Stimulated activated CD4-positive, alpha-beta T cell treated with anti-CD3 and anti-CD28 coated beads, Interleukin-4, amount 100 ng/mL, for 24 hours (primary cell): Measurements from ENCODE around the gene RNF31.
"Not testable (repeated sequence)": the region's sequence is repeated elsewhere in the genome, so short reads cannot be mapped to it uniquely, and the experiment has no call there.

Source experiments
- DNase-seq: peaks from one replicate; pipeline ENCODE4 v3.0.0-alpha.2; 2020

The RNF31 gene

DNA sequence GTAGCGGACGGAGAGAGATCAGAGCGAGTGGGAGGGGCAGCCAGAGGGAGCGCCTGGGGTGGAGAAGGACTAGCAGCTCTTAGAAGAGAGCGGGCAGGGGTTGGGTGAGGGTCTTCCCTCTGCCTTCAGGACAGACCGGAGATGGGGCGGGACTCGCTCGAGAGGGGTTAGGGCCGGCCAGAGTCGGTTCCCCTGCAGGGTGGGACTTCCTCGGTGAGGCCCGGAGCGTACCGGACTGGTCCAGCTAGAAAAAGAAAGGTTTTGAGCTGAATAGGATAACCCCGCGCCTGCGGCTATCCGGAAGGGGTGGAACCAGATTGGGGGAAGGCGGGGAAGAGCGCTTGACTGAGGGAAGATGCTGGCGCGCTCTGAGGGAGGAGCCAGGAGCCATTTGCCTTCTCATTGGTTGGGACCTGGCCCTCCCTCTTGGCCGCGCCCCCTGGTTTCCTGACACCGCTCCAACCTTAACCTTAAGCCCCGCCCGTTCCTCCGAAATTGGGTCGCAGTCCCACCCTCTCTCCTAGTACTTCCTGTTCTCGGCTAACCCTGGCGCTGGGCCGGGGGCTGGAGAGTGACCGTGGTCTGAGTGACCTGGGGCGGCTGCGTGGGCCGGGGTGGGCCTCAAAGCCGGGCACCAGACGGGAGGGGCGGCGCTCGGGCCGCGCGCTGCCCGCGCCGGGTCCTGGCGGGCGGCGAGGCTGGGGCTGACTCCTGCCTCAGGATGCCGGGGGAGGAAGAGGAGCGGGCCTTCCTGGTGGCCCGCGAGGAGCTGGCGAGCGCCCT is at the start of gene RNF31:
RNF31 (plus strand) TSS at position 521 of the 783 bp plus-strand sequence; CDS start at position 722, 201 bp downstream.
- DNase-seq: peak; percentile 99

DNA sequence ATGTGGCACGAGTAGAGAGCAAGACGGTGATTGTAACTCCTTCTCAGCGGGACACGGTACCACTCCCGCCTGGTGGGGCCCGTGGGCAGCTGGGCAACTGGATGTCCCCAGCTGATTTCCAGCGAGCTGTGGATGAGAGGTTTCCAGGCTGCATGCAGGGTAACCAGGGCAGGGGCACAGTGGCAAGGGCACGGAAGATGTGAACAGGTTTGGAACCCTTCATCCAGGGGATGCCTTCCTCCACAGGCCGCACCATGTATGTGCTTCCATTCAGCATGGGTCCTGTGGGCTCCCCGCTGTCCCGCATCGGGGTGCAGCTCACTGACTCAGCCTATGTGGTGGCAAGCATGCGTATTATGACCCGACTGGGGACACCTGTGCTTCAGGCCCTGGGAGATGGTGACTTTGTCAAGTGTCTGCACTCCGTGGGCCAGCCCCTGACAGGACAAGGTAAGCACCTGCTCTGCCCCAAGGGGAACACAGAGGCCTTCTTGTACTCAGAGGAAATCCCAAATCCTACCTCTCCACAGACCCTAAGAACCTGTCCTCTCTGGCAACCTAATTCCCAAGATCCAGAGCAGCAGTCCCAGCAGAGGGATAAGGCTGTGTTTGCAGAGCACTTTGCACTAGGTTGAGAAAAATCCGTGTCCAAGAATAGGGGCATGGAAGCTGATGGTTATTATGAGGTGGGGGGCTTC is 48.9 kb upstream of the RNF31 start:
- no peak for DNase-seq

DNA sequence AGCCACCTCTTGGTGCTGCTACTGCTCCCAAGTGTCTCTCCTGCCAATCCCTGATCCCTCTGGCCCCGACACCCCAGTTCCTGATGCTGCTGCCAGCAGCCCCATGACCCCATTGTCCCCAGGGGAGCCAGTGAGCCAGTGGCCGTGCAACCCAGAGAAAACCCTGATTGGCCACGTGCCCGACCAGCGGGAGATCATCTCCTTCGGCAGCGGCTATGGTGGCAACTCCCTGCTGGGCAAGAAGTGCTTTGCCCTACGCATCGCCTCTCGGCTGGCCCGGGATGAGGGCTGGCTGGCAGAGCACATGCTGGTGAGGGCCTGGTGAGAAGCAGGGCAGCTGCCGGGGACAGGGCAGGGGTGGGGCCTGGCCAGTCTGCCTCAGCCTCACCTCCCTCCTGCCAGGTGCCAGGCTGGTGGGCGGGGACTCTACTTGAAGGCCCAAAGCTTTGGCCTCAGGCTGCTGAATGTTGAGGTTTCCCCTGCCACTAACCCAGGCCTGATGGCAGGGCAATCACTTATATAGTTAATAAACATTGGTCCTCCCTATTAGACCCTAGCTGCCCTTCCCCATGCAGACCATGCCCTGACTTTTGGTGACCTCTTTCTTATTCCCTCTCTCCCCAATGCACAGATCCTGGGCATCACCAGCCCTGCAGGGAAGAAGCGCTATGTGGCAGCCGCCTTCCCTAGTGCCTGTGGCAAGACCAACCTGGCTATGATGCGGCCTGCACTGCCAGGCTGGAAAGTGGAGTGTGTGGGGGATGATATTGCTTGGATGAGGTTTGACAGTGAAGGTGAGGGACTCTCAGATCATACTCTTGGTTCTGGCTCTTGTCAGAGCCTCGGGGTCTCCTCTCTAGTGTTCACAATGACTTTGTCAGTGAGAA is 48.1 kb upstream of the RNF31 start:
- DNase-seq: no peak

DNA sequence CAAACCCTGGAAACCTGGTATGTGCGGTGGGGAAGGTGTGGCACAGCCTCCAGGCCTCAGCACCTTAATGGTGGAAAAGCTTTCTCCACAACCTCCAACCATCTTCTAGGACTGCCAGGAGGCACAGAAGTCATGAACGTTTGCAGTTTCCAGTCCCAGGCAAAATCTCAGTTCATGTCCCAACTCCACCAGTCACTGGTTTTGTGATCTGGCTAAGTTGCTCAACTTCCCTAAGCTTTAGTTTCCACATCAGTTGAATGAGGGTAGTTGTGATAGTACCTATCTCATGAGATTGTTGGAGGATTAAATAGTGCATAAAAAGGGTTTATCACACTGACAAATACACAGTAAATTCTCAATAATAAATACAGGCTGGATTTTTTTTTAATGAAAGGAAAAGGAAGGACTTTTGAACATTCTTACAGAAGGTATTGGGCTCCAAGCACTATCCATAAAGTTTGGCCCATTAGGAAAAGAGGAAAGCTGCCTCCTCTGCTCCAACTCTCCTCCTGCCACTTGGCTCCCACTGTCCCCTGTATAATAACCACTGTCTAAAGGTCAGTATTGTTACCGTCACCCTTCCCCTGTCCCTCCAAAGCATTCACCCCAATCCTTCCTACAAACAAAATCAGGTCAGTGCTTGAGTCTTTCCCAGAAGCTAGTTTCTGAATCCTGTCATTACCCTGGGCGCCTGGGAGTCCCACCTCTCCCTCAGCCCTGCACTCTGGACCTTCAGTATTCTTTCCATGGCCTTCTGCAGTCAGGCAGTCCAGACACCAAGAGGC is 46.9 kb upstream of the RNF31 start:
- no peak for DNase-seq

DNA sequence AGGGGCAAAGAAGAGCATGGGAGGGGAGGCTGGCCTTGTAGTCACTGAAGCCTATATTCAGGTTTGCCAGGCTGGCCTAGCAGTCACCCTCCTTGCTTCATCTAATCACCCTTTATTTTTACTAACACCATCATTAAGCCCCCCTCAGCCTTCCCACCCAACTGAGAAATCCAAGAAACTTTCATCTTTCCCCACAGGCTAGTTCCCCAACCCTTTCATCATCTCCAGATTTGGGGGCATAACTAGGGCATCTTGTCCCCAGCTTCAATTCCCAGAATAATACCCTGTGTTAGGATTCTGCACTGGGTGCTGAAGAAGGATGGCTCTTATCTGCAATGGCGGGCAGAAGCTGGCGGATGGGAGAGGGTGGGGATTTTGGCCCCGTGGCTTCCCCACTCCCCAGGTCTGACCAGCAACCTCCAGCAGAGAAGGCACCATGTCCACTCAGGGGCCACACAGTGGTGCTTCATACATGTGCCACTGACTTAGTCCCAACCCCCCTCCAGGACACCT is 46.3 kb upstream of the RNF31 start:
- DNase-seq: no peak

DNA sequence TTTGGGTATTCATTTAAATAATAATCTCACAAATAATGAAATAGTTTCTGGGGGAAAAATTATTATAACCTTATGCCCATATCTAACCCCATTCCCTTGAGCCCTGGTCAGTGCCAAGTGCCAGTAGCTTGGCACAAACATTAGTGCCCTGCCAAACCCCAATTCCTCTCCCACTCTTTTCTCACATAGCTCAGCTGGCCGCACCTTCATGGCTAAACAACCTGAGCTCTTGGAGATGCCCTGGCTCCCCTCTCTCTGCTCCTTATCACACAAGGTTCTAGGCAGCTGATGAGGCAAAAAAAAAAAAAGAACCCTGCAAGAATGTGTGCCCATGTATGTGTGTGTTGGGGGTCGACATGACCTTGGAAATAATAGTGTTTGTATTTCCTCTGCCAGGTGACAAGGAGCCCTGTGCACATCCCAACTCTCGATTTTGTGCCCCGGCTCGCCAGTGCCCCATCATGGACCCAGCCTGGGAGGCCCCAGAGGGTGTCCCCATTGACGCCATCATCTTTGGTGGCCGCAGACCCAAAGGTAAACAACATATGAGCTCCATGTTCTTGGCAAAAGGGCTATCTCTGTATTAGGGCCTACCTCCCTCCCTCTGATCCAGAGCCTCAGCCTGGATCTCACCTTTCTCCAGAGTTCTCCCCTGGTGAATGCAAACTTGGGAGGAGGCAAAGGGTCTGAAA is 44.8 kb upstream of the RNF31 start:
- DNase-seq: no peak

DNA sequence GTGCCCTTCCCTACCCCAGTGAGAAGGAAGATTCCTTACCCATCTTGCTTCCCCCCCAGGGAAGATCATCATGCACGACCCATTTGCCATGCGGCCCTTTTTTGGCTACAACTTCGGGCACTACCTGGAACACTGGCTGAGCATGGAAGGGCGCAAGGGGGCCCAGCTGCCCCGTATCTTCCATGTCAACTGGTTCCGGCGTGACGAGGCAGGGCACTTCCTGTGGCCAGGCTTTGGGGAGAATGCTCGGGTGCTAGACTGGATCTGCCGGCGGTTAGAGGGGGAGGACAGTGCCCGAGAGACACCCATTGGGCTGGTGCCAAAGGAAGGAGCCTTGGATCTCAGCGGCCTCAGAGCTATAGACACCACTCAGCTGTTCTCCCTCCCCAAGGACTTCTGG is 43.8 kb upstream of the RNF31 start:
- no peak for DNase-seq

DNA sequence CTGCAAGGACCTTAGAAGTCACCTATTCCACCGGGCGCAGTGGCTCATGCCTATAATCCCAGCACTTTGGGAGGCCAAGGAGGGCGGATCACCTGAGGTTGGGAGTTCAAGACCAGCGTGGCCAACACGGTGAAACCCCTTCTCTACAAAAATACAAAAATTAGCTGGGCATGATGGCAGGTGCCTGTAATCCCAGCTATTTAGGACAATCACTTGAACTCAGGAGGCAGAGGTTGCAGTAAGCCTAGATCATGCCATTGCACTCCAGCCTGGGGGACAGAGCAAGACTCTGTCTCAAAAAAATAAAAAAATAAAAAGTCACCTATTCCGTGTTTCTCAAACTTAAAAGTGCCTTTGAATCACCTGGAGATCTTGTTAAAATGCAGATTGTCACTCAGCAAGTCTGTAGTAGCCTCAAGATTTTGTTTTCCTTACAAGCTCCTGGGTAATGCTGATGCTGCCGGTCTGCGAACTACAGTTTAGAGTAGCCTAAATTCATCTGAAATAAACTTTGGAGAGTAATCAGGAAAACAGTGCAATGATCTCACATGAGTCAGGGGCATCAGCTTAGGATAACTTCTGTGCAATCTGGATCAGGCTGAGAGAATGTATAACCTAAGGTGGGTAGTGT is 41.6 kb upstream of the RNF31 start:
- not testable (repeated sequence) for DNase-seq

DNA sequence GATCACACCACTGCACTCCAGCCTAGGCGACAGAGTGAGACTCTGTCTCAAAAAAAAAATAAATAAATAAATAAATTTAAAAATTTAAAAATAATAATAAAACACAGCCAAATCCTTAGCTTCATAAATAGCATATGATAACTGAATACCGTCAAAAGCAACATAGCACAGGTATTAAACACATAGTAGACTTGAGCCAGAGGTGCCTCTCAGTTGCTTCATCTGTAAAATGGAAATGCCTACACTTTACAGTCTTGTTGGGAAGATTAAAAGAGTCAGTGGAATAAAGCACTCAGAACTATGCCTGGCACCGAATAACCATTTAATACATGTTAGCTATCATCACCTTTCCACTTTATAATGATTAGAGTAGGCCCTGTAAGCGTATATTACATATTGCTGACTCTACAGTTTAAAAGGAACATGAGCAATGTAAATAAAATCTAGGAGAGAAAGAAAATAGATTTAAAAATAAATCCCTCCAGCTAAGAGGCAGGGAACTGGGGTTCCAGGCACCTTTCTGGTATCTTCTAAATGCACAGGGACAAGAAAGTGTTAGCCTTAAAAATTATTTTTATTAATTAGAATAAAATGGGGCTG is 40.5 kb upstream of the RNF31 start:
- no peak for DNase-seq

DNA sequence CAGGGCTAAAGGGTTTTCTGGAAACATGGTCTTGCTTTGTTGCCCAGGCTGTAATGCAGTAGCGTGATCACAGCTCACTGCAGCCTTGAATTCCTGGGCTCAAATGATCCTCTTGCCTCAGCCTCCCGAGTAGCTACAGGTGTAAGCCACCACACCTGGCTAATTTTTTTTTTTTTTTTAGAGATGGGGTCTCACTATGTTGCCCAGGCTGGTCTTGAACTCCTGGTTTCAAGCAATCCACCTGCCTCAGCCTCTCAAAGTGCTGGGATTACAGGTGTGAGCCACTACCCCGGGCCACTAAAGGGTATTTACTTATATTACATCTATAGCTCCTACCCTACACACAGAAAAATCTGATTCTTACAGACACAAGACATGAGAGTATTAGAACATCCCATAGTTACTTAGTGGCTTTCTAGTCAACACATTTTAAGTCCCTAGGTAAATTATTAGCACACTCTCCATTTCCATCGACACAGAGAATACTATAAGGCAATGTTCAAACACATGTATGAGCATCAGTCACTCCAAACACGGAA is 38.9 kb upstream of the RNF31 start:
- no peak for DNase-seq

DNA sequence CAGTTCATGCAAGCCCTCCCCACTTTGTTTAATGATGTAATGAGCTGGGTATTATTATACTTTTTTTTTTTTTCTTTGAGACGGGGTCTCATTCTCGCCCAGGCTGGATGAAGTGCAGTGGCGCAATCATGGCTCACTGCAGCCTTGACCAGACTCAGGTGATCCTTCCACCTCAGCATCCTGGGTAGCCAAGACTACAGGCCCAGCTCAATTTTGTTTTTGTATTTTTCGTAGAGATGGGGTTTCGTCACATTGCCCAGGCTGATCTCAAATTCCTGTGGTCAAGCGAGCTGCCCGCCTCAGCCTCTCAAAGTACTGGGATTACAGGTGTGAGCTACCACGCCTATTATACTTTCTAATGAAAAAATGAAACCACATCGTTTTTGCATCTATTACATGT is 37.2 kb upstream of the RNF31 start:
- no peak for DNase-seq

DNA sequence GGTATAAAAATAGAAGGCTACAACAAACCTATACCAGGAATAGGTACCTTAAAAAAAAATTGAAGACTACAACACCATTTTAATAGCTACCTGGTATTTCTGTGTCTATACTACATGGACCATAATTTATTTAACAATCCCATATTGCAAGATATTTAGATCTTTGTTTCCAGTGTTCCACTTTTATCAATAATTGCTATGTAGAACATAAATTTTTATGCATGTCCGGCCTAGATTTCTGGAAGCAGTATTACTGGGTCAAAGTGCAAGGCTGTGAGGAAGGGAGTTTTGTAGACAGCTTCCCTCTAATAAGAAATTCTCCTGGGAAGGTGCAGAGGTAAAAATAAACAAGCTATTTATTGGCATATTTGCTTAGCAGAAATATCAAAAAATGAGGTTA is 36.8 kb upstream of the RNF31 start:
- DNase-seq: no peak

DNA sequence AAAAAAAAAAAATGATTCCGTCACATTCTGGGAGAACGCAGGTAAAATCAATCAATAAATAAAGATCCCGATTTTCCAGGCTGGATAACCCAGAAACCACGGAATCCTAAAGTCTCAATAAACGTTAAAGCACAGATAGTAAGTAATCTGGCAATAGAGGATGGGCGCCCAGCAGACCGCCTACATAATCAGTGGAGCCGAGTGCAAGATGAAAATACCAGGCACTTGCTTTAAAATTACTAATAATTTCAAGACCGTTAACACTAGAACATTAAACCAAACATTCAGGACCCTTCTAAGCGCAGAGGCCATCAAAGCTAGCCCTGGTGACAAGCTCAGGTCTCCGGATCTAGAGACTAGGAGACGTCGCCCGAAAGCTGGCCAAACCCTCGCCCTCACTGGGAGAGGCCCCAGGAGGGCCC is 33.9 kb upstream of the RNF31 start:
- no peak for DNase-seq

DNA sequence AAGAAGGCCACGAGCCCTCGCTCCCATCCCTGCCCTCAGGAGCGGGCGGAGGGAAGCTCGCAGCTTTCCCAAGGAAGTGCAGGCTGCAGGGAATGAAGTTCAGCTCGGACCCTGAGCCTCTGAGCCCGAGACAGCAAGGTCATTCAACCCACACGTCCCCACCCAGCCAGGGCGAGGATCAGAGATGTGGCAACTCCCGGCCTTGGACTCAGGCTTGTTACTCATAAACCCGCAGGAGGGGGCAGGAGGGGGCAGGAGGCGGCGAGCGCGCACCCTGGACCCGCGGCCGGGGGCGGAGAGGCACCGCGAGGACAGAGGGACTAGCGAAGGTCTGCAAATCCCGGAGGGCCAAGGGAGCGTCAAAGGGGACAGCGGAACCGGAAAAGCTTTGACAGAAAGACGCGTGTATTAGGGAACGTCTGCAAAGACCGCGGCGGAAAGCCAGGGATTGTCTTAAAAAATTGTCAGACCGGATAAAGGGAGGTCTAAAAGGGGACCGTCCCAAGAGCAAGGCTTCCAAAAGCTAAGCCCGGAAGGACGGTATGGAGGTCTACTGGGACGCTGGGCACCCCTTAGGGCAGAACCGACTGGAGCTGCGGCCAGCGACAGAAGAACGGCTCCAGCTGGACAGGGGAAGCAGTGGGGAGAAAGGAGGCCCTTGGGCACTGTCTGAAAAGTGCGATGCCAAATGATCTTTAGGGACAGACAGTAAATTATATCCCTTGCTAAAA is 33.3 kb upstream of the RNF31 start:
- DNase-seq: peak; percentile 81

DNA sequence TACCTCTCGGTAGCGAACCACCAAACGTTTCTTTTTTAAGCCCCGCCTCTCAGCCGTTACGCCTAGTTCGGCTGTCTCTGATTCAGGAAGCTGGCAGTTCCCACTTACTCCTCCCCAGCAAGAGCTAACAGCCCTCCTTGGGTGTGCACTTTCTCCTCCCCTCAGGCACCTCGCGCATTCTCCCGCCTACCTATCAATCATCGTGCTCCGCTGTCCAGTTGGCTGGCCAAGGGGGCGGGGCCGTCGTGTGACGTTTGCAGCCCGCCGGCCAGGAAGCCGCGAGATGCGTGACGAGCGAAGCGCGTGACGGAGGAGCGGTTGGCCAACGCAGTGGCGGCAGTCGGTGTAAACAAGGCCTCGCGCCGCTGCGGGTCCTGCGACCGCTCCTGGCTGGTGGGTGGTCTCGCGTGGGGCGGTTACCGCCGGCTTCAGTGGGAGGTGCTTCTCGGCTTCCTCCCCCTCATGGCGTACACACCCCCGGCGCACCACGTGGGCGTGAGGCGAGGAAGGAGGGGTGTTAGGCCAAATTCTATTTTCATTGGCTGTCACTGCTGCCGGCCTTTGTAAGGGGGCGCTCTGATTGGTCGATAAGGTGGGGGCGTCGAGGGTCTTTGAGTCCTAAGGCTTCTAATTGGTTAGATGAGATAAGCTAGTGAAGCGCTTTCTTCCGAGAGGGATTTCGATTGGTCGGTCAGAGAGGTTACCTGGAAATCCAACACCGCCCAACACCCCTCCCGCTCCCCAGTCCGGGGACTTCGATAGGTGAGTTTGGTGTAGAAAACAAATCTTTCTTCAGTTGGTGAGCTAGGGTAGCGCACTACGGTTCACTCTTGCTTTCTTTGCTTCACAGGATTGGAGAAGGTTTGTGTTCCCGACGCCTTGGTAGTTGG is 32.5 kb upstream of the RNF31 start, which contains the start of the genes DCAF11 and NRL:
DCAF11 (plus strand) TSS at position 246 of the 890 bp plus-strand sequence. CDS start 818 bp downstream, outside the sequence.
NRL (minus strand) TSS at position 418 of the 890 bp plus-strand sequence. CDS start 32,101 bp downstream, outside the sequence.
- peak; percentile 98 for DNase-seq

DNA sequence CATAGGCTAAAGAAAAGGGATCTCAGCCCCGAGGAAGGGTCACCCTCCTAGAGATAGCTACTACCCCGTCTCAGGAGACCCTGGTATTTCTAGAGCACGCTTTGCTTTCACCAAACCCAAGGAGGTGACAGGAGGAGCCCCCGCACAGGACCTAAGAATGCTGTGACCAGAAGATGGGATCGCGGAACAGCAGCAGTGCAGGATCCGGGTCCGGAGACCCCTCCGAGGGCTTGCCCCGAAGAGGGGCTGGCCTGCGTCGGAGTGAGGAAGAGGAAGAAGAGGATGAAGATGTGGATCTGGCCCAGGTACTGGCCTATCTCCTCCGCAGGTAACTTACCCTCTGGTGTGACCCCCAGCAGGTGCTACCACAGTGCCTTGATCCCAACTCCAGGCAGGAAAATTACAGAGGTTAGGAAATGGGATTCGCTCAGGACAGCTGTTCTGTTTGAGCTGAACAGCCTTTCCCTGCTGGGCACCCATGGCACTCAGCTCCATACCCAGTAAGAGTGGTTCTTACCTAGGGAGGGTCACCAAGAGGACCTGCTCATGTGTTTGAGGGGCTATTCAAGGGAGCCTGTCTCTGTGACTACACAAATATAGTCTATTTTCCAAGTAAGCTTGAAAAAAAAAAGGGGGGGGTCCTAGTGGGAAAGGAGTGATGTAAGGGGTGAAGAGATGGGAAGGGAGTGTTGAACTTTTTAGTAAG is 31.7 kb upstream of the RNF31 start:
- no peak for DNase-seq

DNA sequence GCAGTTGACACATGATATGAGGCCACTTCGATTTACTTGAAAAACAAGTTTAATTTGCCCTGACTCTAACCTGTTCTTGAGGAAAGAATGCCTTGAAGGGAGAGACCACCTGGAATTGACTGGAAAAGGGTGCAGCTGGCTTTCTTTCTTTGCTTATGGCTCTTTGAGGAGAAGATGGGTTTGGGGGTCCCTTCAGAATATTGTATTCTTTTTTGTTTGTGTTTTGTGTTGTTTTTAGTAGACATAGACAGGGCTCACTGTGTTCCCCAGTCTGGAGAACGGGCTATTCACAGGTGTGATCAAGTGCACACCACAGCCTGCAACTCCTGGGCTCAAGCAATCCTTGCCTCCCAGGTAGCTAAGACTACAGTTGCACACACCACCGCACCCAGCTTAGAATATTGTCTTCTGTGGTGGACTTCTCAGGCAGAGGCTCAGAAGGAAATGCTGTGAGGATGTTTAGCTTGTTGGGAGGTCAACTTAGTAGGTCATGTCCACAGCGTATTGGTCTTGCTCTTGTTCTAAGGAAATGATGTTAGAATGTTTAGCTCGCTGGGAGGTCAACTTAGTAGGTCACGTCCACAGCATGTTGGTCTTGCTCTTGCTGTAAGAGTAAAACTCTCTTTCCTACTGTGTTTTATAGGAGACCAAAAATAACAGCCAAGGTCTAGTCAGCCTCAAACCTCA is 31.0 kb upstream of the RNF31 start:
- no peak for DNase-seq
